T-cell (primary cell): Measurements from ENCODE around the gene FDX2. TPM values are rescaled to one million over a fixed set of nuclear protein-coding genes. Genes with fewer than 3 reads are reported as not detected.
A peak's percentile ranks its signal among the peaks of the same experiment; 100 is the strongest.

ENCODE experiments used
- ATAC-seq, 4 experiments: fragments of 200-7000 bp in 3 of 4; fragments of 150-1000 bp in 1 of 4; cut with Tn5 transposase; replicated peaks in 1 of 4; 1 replicate in 3 of 4; 2 replicates in 1 of 4; pipeline ENCODE4 v1.10.0; 2021; ENCODE audit warnings: moderate library complexity in 3 of 4, mild to moderate bottlenecking in 2 of 4, moderate number of reproducible peaks in 1 of 4
- CTCF ChIA-PET, 2 donors: fragments of 300-600 bp; sonication (Branson Sonifier 250); formaldehyde crosslinking; loops; one replicate each; lab custom pipeline; 2022; ENCODE audit warnings: antibody characterized with exemption in 2 of 2; lab: Charles Lee
- POLR2A ChIA-PET, 2 donors: fragments of 300-600 bp; sonication (Branson Sonifier 250); formaldehyde crosslinking; loops; one replicate each; lab custom pipeline; 2022; ENCODE audit warnings: antibody characterized with exemption in 2 of 2; lab: Charles Lee
- DNase-seq, 35 experiments: peaks; one replicate each; pipeline versions ENCODE4 v3.0.0 to v3.0.0-alpha.2; 2013 to 2023
- H3K27ac ChIP-seq: one replicate; pipeline ENCODE4 v1.5.1; 2013; ENCODE audit warnings: low read length
- H3K27me3 ChIP-seq, 2 experiments: replicated peaks in 1 of 2; 1 replicate in 1 of 2; 2 replicates in 1 of 2; pipeline versions ENCODE4 v1.6.1 to v1.7.0; 2013; ENCODE audit warnings: low read length in 1 of 2, mixed read lengths in 1 of 2; ENCODE audit not compliant: control insufficient read depth in 2 of 2, insufficient read depth in 2 of 2; ENCODE audit errors: extremely low read depth in 1 of 2
- H3K36me3 ChIP-seq, 2 donors: 1 replicate in 1 of 2; 2 replicates in 1 of 2; pipeline versions ENCODE4 v1.6.1 to v1.7.0; 2013; ENCODE audit warnings: low read length in 1 of 2; ENCODE audit not compliant: control insufficient read depth in 2 of 2, insufficient read depth in 1 of 2; ENCODE audit errors: extremely low read depth in 1 of 2
- H3K4me1 ChIP-seq, 2 experiments: 1 replicate in 1 of 2; 2 replicates in 1 of 2; pipeline versions ENCODE4 v1.6.1 to v1.7.0; 2013; ENCODE audit warnings: low read length in 2 of 2, mixed read lengths in 1 of 2; ENCODE audit not compliant: insufficient read depth in 2 of 2, control insufficient read depth in 1 of 2; ENCODE audit errors: extremely low read depth in 1 of 2
- H3K4me3 ChIP-seq, 2 donors: 1 replicate in 1 of 2; 2 replicates in 1 of 2; pipeline versions ENCODE4 v1.5.1 to v1.7.0; 2013; ENCODE audit warnings: mild to moderate bottlenecking in 2 of 2, low read length in 1 of 2, moderate library complexity in 1 of 2; ENCODE audit not compliant: control insufficient read depth in 1 of 2; ENCODE audit errors: extremely low read depth in 1 of 2
- H3K9me3 ChIP-seq: 2 replicates; pipeline ENCODE4 v1.7.0; 2013
- H3K27ac Mint-ChIP-seq, 2 donors: one replicate each; pipeline ENCODE4 v1.8.0; 2020 to 2021; ENCODE audit warnings: mild to moderate bottlenecking in 2 of 2, mixed read lengths in 2 of 2
- H3K27me3 Mint-ChIP-seq, 2 donors: one replicate each; pipeline ENCODE4 v1.8.0; 2021 to 2022; ENCODE audit warnings: mixed read lengths in 2 of 2
- H3K36me3 Mint-ChIP-seq: one replicate; pipeline ENCODE4 v1.8.0; 2021; ENCODE audit warnings: mixed read lengths
- H3K4me1 Mint-ChIP-seq, 3 donors: one replicate each; pipeline ENCODE4 v1.8.0; 2020 to 2022; ENCODE audit warnings: mixed read lengths in 3 of 3, mild to moderate bottlenecking in 1 of 3
- H3K4me3 Mint-ChIP-seq, 3 donors: one replicate each; pipeline ENCODE4 v1.8.0; 2020 to 2022; ENCODE audit warnings: mild to moderate bottlenecking in 3 of 3, mixed read lengths in 3 of 3, moderate library complexity in 3 of 3
- H3K9me3 Mint-ChIP-seq, 3 donors: one replicate each; pipeline ENCODE4 v1.8.0; 2020 to 2022; ENCODE audit warnings: mixed read lengths in 3 of 3
- WGBS: methylation state at CpG from one replicate; pipeline ENCODE4 v1.1.5; 2013; ENCODE audit warnings: missing lambda C conversion rate; ENCODE audit not compliant: insufficient coverage; 5-methylcytosine and 5-hydroxymethylcytosine counted together
- total RNA-seq, 35 experiments: library from RNA in 6 of 35; stranded (reverse) in 6 of 35; fragments of 120-200 nt in 1 of 35; gene quantifications; one replicate each; pipeline versions ENCODE4 v1.2.1 to v1.2.4 and lab custom pipeline; 2013 to 2026

Gene FDX2
- total RNA-seq, 5 donors from 2014 or later (not counting 1 experiment from before 2014, with no cell fraction given) = 5.7 to 16.8 (median 11.4) TPM

DNA sequence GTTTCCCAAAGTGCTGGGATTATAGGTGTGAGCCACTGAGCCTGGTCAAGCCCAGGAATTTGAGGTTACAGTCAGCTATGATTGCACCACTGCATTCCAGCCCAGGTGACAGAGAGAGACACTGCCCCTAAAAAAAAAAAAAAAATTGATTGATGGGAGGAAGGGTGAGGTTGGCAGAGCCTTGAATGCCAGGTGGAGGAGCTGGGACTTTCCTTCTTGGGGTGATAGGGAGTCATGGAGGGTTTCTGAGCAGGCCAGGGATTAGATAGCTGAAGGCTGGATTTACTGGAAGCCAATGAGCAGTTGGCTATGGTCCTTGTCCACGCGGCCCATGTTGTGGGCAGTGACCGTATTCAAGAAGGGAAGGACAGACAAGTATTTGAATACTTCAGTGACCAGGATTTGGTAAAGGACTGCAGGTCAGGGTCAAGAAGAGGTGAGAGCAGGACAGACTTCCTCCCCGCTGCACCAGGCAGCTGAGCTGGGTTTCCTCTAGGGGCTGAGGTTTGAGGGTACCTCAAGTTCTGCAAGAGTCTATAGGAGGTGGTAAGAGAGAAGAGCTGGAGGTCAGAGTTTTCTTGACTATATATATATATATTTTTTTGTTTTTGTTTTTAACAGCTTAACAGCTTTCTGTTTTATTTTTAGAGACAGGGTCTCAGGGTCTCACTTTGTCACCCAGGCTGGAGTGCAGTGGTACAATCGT lies 35.9 kb downstream of the FDX2 start:
- peaks cover 7 to 10% (median 9%) of the 10 kb centered on the region in 3 donors for H3K4me1 Mint-ChIP-seq
- H3K4me3 Mint-ChIP-seq = no peak overlapping the region
- ChIA-PET POLR2A (interaction anchor here in 1 of 2 donors (0.6 to 1.6 kb wide), 2 partner anchors 8 to 68 kb away, joined by 9 to 11 read pairs; partner anchors contain the start of gene ICAM1), CTCF (interaction anchor here in 1 of 2 donors (0.5 to 1.7 kb wide), 8 partner anchors 9 to 152 kb away, joined by 3 to 9 read pairs (median 4); partner anchors contain the start of genes ICAM1 and TYK2)
- DNase-seq = no peak
- H3K9me3 Mint-ChIP-seq = no peaks in the 10 kb centered on the region
- H3K27me3 Mint-ChIP-seq = no peaks in the 10 kb centered on the region
- Histone ChIP-seq H3K27ac (no peak overlapping the region), H3K36me3 (peaks cover 0 to 32% of the 10 kb centered on the region in 2 donors), H3K9me3 (no peaks in the 10 kb centered on the region), H3K27me3 (no peaks in the 10 kb centered on the region), H3K4me3 (no peak overlapping the region), H3K4me1 (peaks cover 0 to 11% of the 10 kb centered on the region in 2 experiments)
- H3K27ac Mint-ChIP-seq = peak overlapping the region in 1 of 2 donors; percentile 13
- WGBS = 69% methylated on average over 3 of the region's 5 CpGs
- H3K36me3 Mint-ChIP-seq = peaks cover 19% of the 10 kb centered on the region
- no peak for ATAC-seq

GRCh38 chr19:10278935-10279334 lies 36.9 kb downstream of the FDX2 start:
- Histone ChIP-seq H3K27me3 (no peaks in the 10 kb centered on the region), H3K4me1 (peaks cover 0 to 11% of the 10 kb centered on the region in 2 experiments), H3K27ac (no peak overlapping the region), H3K4me3 (no peak overlapping the region), H3K36me3 (peaks cover 0 to 27% of the 10 kb centered on the region in 2 donors), H3K9me3 (no peaks in the 10 kb centered on the region)
- Mint-ChIP-seq H3K9me3 (no peaks in the 10 kb centered on the region), H3K36me3 (peaks cover 18% of the 10 kb centered on the region), H3K27me3 (no peaks in the 10 kb centered on the region), H3K27ac (peak overlapping the region in 1 of 2 donors; percentile 34), H3K4me1 (peaks cover 10 to 14% (median 11%) of the 10 kb centered on the region in 3 donors), H3K4me3 (no peak overlapping the region)
- CTCF ChIA-PET = interaction anchor here in 1 of 2 donors (0.5 to 1.7 kb wide), 2 partner anchors 8 to 285 kb away, joined by 3 to 6 read pairs; partner anchors contain the start of gene ICAM1
- no peak for DNase-seq
- 91% methylated on average over 1 of the region's 1 CpG for WGBS
- POLR2A ChIA-PET = interaction anchor here in 1 of 2 donors (1.0 kb wide), 1 partner anchor 9 kb away, joined by 3 read pairs; no protein-coding TSS in a partner anchor
- ATAC-seq = no peak

DNA sequence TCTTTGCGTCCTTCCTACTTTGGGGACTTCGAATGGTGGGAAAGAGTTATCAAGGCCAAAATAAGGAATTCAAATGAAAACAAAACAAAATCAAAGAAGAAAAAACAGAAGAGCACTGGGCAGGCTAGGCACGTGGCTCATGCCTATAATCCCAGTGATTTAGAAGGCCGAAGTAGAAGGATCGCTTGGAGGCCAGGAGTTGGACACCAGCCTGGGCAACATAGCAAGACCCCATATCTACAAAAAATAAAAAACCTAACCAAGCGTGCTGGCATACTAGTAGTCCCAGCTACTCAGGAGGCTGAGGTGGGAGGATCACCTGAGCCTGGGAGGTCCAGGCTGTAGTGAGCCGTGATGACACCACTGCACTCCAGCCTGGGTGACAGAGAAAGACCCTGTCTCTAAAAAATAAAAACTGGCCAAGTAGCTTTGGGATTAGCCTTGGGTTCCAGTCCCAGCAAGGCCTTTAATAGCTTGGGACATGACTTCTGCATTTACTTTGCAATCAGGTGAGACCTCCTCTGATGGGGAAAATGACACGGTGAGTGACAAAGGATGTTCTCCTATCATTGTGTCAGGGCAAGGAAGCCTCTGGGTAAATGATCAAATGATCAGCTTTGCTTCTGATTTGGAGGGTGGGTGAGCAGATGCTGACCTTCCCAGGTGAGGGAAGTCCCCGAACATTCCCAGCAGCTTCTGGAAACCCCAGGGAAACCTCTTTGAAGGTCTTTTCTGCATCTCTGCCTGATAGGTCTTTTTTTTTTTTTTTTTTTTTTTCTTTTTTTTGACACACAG lies 37.8 kb downstream of the FDX2 start:
- Histone ChIP-seq H3K27me3 (no peaks in the 10 kb centered on the region), H3K36me3 (peaks cover 0 to 18% of the 10 kb centered on the region in 2 donors), H3K9me3 (no peaks in the 10 kb centered on the region), H3K27ac (no peak overlapping the region), H3K4me1 (peaks cover 0 to 11% of the 10 kb centered on the region in 2 experiments), H3K4me3 (no peak overlapping the region)
- Mint-ChIP-seq H3K4me1 (peaks cover 11 to 14% (median 13%) of the 10 kb centered on the region in 3 donors), H3K27me3 (no peaks in the 10 kb centered on the region), H3K4me3 (no peak overlapping the region), H3K27ac (no peak overlapping the region), H3K9me3 (no peaks in the 10 kb centered on the region), H3K36me3 (peaks cover 14% of the 10 kb centered on the region)
- CTCF ChIA-PET = interaction anchor here in 1 of 2 donors (0.5 kb wide), 1 partner anchor 286 kb away, joined by 3 read pairs; no protein-coding TSS in a partner anchor
- no peak for ATAC-seq
- WGBS = 95% methylated on average over 5 of the region's 9 CpGs
- POLR2A ChIA-PET = interaction anchor here (0.7 to 1.0 kb wide), 2 partner anchors 8 to 10 kb away, joined by 3 to 13 read pairs; no protein-coding TSS in a partner anchor
- DNase-seq = no peak

GRCh38 chr19:10274589-10274988 lies 41.2 kb downstream of the FDX2 start:
- Histone ChIP-seq H3K4me3 (no peak overlapping the region), H3K36me3 (peaks cover 0 to 13% of the 10 kb centered on the region in 2 donors), H3K27ac (no peak overlapping the region), H3K9me3 (no peaks in the 10 kb centered on the region), H3K27me3 (no peaks in the 10 kb centered on the region), H3K4me1 (peaks cover 3 to 33% of the 10 kb centered on the region in 2 experiments)
- H3K4me1 Mint-ChIP-seq = peaks cover 24 to 35% (median 27%) of the 10 kb centered on the region in 3 donors
- H3K4me3 Mint-ChIP-seq = no peak overlapping the region
- WGBS = 95% methylated on average over 10 of the region's 10 CpGs
- POLR2A ChIA-PET = no interaction called here
- H3K27me3 Mint-ChIP-seq = no peaks in the 10 kb centered on the region
- H3K9me3 Mint-ChIP-seq = no peaks in the 10 kb centered on the region
- no peak for ATAC-seq
- DNase-seq = no peak
- CTCF ChIA-PET = no interaction called here
- H3K27ac Mint-ChIP-seq = peak overlapping the region; percentile 76 to 79
- H3K36me3 Mint-ChIP-seq = peaks cover 10% of the 10 kb centered on the region

DNA sequence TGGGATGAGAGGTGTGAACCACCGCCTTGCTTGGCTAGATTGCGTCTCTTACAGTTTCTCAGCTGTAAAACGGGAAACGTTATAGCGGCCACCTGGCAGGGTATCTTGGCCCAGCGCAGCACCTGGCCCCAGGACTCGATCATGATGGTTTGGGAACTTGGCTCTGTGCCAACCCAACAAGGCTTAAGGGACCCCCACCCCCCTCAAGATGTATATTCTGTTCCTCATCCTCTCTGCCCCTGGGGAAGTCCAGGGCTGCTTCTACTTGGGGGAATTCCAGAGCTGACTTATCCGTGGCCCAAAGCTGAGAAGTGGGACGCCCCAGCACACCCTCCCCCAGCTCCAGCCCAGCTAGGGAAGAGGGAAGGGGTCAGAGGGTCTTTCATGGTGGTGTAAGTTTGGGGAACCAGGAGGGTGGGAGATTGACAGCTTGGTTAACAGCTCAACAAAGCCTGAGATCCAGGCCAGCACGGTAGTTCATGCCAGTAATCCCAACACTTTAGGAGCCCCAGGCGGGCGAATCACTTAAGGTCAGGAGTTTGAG lies 44.2 kb downstream of the FDX2 start:
- CTCF ChIA-PET = interaction anchor here (0.5 to 4.7 kb wide), 19 partner anchors 8 to 535 kb away, joined by 3 to 75 read pairs (median 6); partner anchors contain the start of genes ICAM5 (in 1 of the 2), MRPL4 (in 1 of the 2), RAVER1 (in 1 of the 2) and TYK2 (in 1 of the 2)
- peak overlapping the region; percentile 81 to 84 (median 81) for H3K4me3 Mint-ChIP-seq
- POLR2A ChIA-PET = interaction anchor here in 1 of 2 donors (0.5 to 1.3 kb wide), 3 partner anchors 9 to 156 kb away, joined by 3 to 9 read pairs (median 4); no protein-coding TSS in a partner anchor
- peaks cover 3 to 36% of the 10 kb centered on the region in 2 experiments for H3K4me1 ChIP-seq
- no peaks in the 10 kb centered on the region for H3K27me3 Mint-ChIP-seq
- H3K36me3 Mint-ChIP-seq = peaks cover 7% of the 10 kb centered on the region
- ATAC-seq (peak in 1 of 4 experiments; percentile 35), DNase-seq (peak in 11 of 35 experiments; percentile 29 to 79 (median 37))
- 28% methylated on average over 8 of the region's 12 CpGs for WGBS
- H3K4me3 ChIP-seq = peak overlapping the region in 1 of 2 donors; percentile 60
- no peaks in the 10 kb centered on the region for H3K9me3 ChIP-seq
- peaks cover 0 to 11% of the 10 kb centered on the region in 2 donors for H3K36me3 ChIP-seq
- H3K27ac ChIP-seq = peak overlapping the region; percentile 94
- peak overlapping the region; percentile 82 to 87 for H3K27ac Mint-ChIP-seq
- no peaks in the 10 kb centered on the region for H3K9me3 Mint-ChIP-seq
- no peaks in the 10 kb centered on the region for H3K27me3 ChIP-seq
- peaks cover 22 to 33% (median 27%) of the 10 kb centered on the region in 3 donors for H3K4me1 Mint-ChIP-seq
